GM23338 (cell line): ENCODE data around the gene RNU5B-1. TPM values are rescaled to one million over a fixed set of nuclear protein-coding genes. Genes with fewer than 3 reads are reported as not detected.

ENCODE experiments used
- ATAC-seq: fragments of 200-7000 bp; cut with Tn5 transposase; 3 replicates; pipeline ENCODE4 v1.9.1; 2020
- DNase-seq: peaks from one replicate; pipeline ENCODE4 v3.0.0-alpha.2; 2015; ENCODE audit warnings: low spot score
- H2AFZ ChIP-seq: fragments of 200-600 bp; sonication (generic); 2 replicates; pipeline ENCODE4 v1.8.0; 2016; ENCODE audit warnings: antibody characterized with exemption, mild to moderate bottlenecking, moderate library complexity
- H3F3A ChIP-seq: fragments of 200-600 bp; sonication (generic); replicated peaks from 2 replicates; pipeline ENCODE4 v1.8.0; 2017; ENCODE audit warnings: antibody characterized with exemption, mixed run types, low read depth
- H3K27ac ChIP-seq: fragments of 200-600 bp; sonication (generic); 2 replicates; pipeline ENCODE4 v1.6.1; 2016; ENCODE audit warnings: low read depth
- H3K27me3 ChIP-seq: fragments of 200-600 bp; sonication (generic); 2 replicates; pipeline ENCODE4 v1.8.0; 2016; ENCODE audit warnings: mild to moderate bottlenecking, mixed run types, moderate library complexity; ENCODE audit not compliant: insufficient read depth
- H3K36me3 ChIP-seq: fragments of 200-600 bp; sonication (generic); 2 replicates; pipeline ENCODE4 v1.8.0; 2016; ENCODE audit warnings: mild to moderate bottlenecking; ENCODE audit not compliant: insufficient read depth
- H3K4me1 ChIP-seq: fragments of 200-600 bp; sonication (generic); 2 replicates; pipeline ENCODE4 v1.8.0; 2016; ENCODE audit warnings: mild to moderate bottlenecking, moderate library complexity; ENCODE audit not compliant: insufficient read depth
- H3K4me2 ChIP-seq: fragments of 200-600 bp; sonication (generic); 2 replicates; pipeline ENCODE4 v1.7.1; 2017; ENCODE audit warnings: mixed run types
- H3K4me3 ChIP-seq: fragments of 200-600 bp; sonication (generic); 2 replicates; pipeline ENCODE4 v1.6.1; 2016; ENCODE audit warnings: mixed run types
- H3K79me2 ChIP-seq: fragments of 200-600 bp; sonication (generic); replicated peaks from 2 replicates; pipeline ENCODE4 v1.8.0; 2017; ENCODE audit warnings: mild to moderate bottlenecking; ENCODE audit not compliant: insufficient read depth
- H3K9me2 ChIP-seq: fragments of 200-600 bp; sonication (generic); 2 replicates; pipeline ENCODE4 v1.8.0; 2017; ENCODE audit not compliant: insufficient read depth
- H4K20me1 ChIP-seq: fragments of 200-600 bp; sonication (generic); replicated peaks from 2 replicates; pipeline ENCODE4 v1.8.0; 2017; ENCODE audit warnings: mild to moderate bottlenecking; ENCODE audit not compliant: insufficient read depth
- H3K27ac Mint-ChIP-seq: 2 replicates; pipeline ENCODE4 v1.8.0; 2020; ENCODE audit warnings: inconsistent platforms, mild to moderate bottlenecking, moderate library complexity, mixed read lengths
- H3K27me3 Mint-ChIP-seq: 3 replicates; pipeline ENCODE4 v1.8.0; 2022; ENCODE audit warnings: low read depth, mild to moderate bottlenecking, moderate library complexity, mixed read lengths, inconsistent platforms; ENCODE audit not compliant: insufficient read depth, poor library complexity
- H3K36me3 Mint-ChIP-seq: 3 replicates; pipeline ENCODE4 v1.8.0; 2021; ENCODE audit warnings: low read depth, mild to moderate bottlenecking, inconsistent platforms, moderate library complexity, mixed read lengths
- H3K4me1 Mint-ChIP-seq: 3 replicates; pipeline ENCODE4 v1.8.0; 2020; ENCODE audit warnings: mild to moderate bottlenecking, inconsistent platforms, mixed read lengths
- H3K4me3 Mint-ChIP-seq: 3 replicates; pipeline ENCODE4 v1.8.0; 2021; ENCODE audit warnings: moderate library complexity, mild to moderate bottlenecking, inconsistent platforms, mixed read lengths
- H3K9me3 Mint-ChIP-seq: 3 replicates; pipeline ENCODE4 v1.8.0; 2020; ENCODE audit warnings: moderate library complexity, mild to moderate bottlenecking, inconsistent platforms, mixed read lengths
- CREB1 ChIP-seq: fragments of 250-450 bp; sonication (Bioruptor Pico); IDR thresholded peaks from 2 replicates; pipeline ENCODE4 v1.5.0; 2020; ENCODE audit warnings: low read depth, mild to moderate bottlenecking, moderate library complexity
- ETS1 ChIP-seq: IDR thresholded peaks from 2 replicates; pipeline ENCODE4 v1.6.1; 2016; ENCODE audit warnings: antibody characterized with exemption
- EZH2phosphoT487 ChIP-seq: fragments of 200-600 bp; sonication (generic); IDR thresholded peaks from one replicate; pipeline ENCODE4 v1.8.1; 2018; ENCODE audit warnings: antibody characterized with exemption; ENCODE audit not compliant: unreplicated experiment
- NANOG ChIP-seq: IDR thresholded peaks from 2 replicates; pipeline ENCODE4 v1.6.1; 2016; ENCODE audit warnings: antibody characterized with exemption, borderline replicate concordance
- POLR2AphosphoS5 ChIP-seq: IDR thresholded peaks from 2 replicates; pipeline ENCODE4 v1.6.1; 2016; ENCODE audit warnings: antibody characterized with exemption, low read depth
- REST ChIP-seq: IDR thresholded peaks from one replicate; pipeline ENCODE4 v1.6.1; 2018; ENCODE audit warnings: antibody characterized with exemption; ENCODE audit not compliant: unreplicated experiment
- STAT1 ChIP-seq: IDR thresholded peaks from one replicate; pipeline ENCODE4 v1.6.1; 2016; ENCODE audit warnings: antibody characterized with exemption; ENCODE audit not compliant: unreplicated experiment
- ZNF331 ChIP-seq: fragments of 250-450 bp; sonication (Bioruptor Pico); IDR thresholded peaks from 2 replicates; pipeline ENCODE4 v1.5.0; 2020; ENCODE audit warnings: low read depth, mild to moderate bottlenecking, moderate library complexity
- polyA plus RNA-seq: library from polyadenylated mRNA; unstranded; fragments of >200 nt; fragmentation: Nextera tagmentation; extraction: Ambion mirVana; gene quantifications from 2 replicates; pipeline ENCODE4 v1.2.1, GENCODE V29; 2016
- total RNA-seq: library from RNA; depleted of rRNA; stranded (reverse); fragments of >200 nt; shearing (Covaris generic); gene quantifications from 2 replicates; pipeline ENCODE4 v1.2.3, GENCODE V29; 2014
- TF ChIP-seq, protein P1 (sequence below), 2 experiments: fragments of 200-600 bp in 1 of 2; sonication (generic) in 1 of 2; conservative IDR thresholded peaks; 2 replicates each; pipeline versions ENCODE4 v1.5.1 to v1.6.1; 2016 to 2017; ENCODE audit warnings: antibody characterized with exemption in 2 of 2, low read depth in 2 of 2, mild to moderate bottlenecking in 2 of 2, moderate library complexity in 1 of 2

The RNU5B-1 gene
- total and polyA plus RNA-seq, 2 experiments from 2014 or later: not detected

DNA sequence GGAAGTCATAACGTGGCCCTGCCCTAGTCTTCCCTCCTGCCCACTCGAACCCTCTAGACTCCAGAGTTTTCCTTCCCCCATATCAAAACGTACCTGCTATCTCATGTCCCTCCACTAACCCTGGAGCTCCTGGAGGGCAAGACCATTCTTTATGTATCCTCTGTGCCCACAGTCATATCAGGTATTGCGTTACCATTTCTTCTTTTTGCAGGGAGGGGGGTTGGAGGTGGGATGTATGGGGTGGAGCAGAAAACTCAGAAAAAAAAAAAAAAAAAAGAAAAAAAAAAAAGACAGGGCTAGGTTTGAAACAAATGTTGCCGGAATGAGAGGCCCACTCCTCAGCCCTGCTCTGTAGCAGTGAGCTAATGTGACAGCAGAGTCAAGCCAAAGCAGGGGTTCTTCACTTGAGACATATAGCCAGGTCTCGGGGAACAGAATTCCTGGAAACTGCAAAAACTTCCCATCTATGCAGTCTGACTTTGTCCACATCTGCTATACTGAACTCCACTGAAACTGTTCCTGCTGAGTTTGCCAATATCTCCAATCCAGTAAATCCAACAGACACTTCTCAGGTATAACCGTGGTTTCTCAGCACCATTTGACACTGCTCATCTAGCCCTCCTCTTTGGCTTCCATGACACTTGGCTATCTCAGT, 48.9 kb upstream of the RNU5B-1 start:
- Histone ChIP-seq H3K27ac (no peak overlapping the region), H3K79me2 (no peaks in the 10 kb centered on the region), H3K36me3 (no peaks in the 10 kb centered on the region), H3K4me3 (no peak overlapping the region), H3K27me3 (no peaks in the 10 kb centered on the region), H2AFZ (no peak overlapping the region), H3F3A (no peaks in the 10 kb centered on the region), H3K4me1 (no peaks in the 10 kb centered on the region; the same call in 1 of the 2 replicates), H3K4me2 (no peak overlapping the region), H4K20me1 (no peaks in the 10 kb centered on the region), H3K9me2 (no peaks in the 10 kb centered on the region)
- TF ChIP-seq CREB1 (CRISPR knock-in tag): no peak
- no peak for TF ChIP-seq POLR2AphosphoS5
- TF ChIP-seq NANOG: no peak
- no peak for TF ChIP-seq ETS1
- TF ChIP-seq ZNF331 (CRISPR knock-in tag): no peak
- TF ChIP-seq STAT1: no peak
- Mint-ChIP-seq H3K27ac (no peak overlapping the region), H3K4me1 (0 out of 3 replicates have a peak, but pooled peaks cover 2% of the 10 kb centered on the region), H3K27me3 (no peaks in the 10 kb centered on the region), H3K36me3 (no peaks in the 10 kb centered on the region), H3K9me3 (no peaks in the 10 kb centered on the region), H3K4me3 (no peak overlapping the region)
- ATAC-seq: no peak
- no peak for DNase-seq

- ATAC-seq: no peak
- no peak for DNase-seq
- Mint-ChIP-seq H3K36me3 (no peaks in the 10 kb centered on the region; the same call in 2 of the 3 replicates), H3K4me1 (no peaks in the 10 kb centered on the region), H3K27me3 (no peaks in the 10 kb centered on the region), H3K4me3 (no peak overlapping the region), H3K9me3 (no peaks in the 10 kb centered on the region), H3K27ac (no peak overlapping the region)
- 0 out of 2 replicates have a peak, but pooled peaks cover 4% of the 10 kb centered on the region for H3K9me2 ChIP-seq
- H2AFZ ChIP-seq: no peak overlapping the region
- no peak overlapping the region for H3K4me3 ChIP-seq
- H3K27ac ChIP-seq: no peak overlapping the region; the same call in 1 of the 2 replicates
- no peaks in the 10 kb centered on the region for H3K27me3 ChIP-seq
- H4K20me1 ChIP-seq: no peaks in the 10 kb centered on the region
- H3K4me2 ChIP-seq: no peak overlapping the region
- no peaks in the 10 kb centered on the region for H3K36me3 ChIP-seq
- no peaks in the 10 kb centered on the region; the same call in 1 of the 2 replicates for H3K4me1 ChIP-seq
- H3K79me2 ChIP-seq: no peaks in the 10 kb centered on the region
- no peaks in the 10 kb centered on the region for H3F3A ChIP-seq
- no peak for TF ChIP-seq REST
- TF ChIP-seq EZH2phosphoT487: no peak
- TF ChIP-seq, protein P1, sequence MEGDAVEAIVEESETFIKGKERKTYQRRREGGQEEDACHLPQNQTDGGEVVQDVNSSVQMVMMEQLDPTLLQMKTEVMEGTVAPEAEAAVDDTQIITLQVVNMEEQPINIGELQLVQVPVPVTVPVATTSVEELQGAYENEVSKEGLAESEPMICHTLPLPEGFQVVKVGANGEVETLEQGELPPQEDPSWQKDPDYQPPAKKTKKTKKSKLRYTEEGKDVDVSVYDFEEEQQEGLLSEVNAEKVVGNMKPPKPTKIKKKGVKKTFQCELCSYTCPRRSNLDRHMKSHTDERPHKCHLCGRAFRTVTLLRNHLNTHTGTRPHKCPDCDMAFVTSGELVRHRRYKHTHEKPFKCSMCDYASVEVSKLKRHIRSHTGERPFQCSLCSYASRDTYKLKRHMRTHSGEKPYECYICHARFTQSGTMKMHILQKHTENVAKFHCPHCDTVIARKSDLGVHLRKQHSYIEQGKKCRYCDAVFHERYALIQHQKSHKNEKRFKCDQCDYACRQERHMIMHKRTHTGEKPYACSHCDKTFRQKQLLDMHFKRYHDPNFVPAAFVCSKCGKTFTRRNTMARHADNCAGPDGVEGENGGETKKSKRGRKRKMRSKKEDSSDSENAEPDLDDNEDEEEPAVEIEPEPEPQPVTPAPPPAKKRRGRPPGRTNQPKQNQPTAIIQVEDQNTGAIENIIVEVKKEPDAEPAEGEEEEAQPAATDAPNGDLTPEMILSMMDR (conservative IDR thresholded peaks at IDR 0.05; ENCODE audit: low read depth in 2 of 2): no peak
- no peak for TF ChIP-seq STAT1
- TF ChIP-seq ETS1: no peak
- no peak for TF ChIP-seq CREB1 (CRISPR knock-in tag)
- no peak for TF ChIP-seq NANOG
Observed at GRCh38 chr15:65258375-65259262, 45.9 kb upstream of the RNU5B-1 start.
